ENCODE data around the gene ADCY3. TPM values are rescaled to one million over a fixed set of nuclear protein-coding genes. Genes with fewer than 3 reads are reported as not detected.

The ADCY3 gene
- total and polyA plus RNA-seq, 9 of the 15 experiments (the other 6 are each of a cell fraction or from before 2014, with no cell fraction given), result 1.5 to 54.8 (median 26.3) TPM

DNA sequence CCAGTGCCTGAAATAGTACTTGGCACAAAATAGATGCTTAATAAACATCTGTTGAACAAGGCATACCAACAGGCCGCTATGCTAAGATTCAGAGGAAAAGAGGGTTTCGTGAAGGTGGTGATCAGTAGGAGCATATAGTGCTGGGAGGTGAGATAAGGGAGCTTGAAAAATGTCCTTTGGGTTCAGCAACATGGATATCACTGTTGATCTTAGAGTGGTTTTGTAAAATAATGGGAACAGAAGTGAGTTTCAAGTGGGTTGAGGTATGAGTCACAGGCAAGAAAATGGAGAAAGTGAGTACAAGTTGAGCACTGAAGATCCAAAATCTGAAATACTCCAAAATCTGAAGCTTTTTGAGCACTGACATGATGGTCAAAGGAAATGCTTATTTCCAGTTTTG lies 122.4 kb downstream of the ADCY3 start (continued):
- TF ChIP-seq YY1 (IDR thresholded peaks at IDR 0.05; ENCODE audit: borderline replicate concordance in 1 of 3, control insufficient read depth in 1 of 3, extremely low read depth in 1 of 3, insufficient read depth in 3 of 3, insufficient read length in 1 of 3, insufficient replicate concordance in 2 of 3, low read depth in 1 of 3, low read length in 2 of 3), result no peak
- no peak for TF ChIP-seq ZBTB8A (IDR thresholded peaks at IDR 0.05; ENCODE audit: partially characterized antibody)
- TF ChIP-seq, protein P1, sequence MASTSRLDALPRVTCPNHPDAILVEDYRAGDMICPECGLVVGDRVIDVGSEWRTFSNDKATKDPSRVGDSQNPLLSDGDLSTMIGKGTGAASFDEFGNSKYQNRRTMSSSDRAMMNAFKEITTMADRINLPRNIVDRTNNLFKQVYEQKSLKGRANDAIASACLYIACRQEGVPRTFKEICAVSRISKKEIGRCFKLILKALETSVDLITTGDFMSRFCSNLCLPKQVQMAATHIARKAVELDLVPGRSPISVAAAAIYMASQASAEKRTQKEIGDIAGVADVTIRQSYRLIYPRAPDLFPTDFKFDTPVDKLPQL (IDR thresholded peaks at IDR 0.05; ENCODE audit: extremely low read depth, insufficient read length), result no peak
- TF ChIP-seq, protein P2, sequence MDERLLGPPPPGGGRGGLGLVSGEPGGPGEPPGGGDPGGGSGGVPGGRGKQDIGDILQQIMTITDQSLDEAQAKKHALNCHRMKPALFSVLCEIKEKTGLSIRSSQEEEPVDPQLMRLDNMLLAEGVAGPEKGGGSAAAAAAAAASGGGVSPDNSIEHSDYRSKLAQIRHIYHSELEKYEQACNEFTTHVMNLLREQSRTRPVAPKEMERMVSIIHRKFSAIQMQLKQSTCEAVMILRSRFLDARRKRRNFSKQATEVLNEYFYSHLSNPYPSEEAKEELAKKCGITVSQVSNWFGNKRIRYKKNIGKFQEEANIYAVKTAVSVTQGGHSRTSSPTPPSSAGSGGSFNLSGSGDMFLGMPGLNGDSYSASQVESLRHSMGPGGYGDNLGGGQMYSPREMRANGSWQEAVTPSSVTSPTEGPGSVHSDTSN (CRISPR knock-in tag; IDR thresholded peaks at IDR 0.05; ENCODE audit: low read depth), result no peak
- TF ChIP-seq, protein P2 (tag; conservative IDR thresholded peaks at IDR 0.05; ENCODE audit: low read depth), result no peak
- TF ChIP-seq ZFP36 (IDR thresholded peaks at IDR 0.05; ENCODE audit: low read depth, low read length, partially characterized antibody), result no peak
- TF ChIP-seq SRSF3 (IDR thresholded peaks at IDR 0.05; ENCODE audit: insufficient read depth, low read length), result no peak
- no peak for TF ChIP-seq YBX1 (IDR thresholded peaks at IDR 0.05)
- TF ChIP-seq, protein P3, sequence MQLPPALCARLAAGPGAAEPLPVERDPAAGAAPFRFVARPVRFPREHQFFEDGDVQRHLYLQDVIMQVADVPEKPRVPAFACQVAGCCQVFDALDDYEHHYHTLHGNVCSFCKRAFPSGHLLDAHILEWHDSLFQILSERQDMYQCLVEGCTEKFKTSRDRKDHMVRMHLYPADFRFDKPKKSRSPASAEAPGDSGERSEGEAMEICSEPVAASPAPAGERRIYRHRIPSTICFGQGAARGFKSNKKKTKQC (CRISPR knock-in tag; IDR thresholded peaks at IDR 0.05), result no peak
- TF ChIP-seq EP300 (IDR thresholded peaks at IDR 0.05; ENCODE audit: low read length), result peak; percentile 33; the same call in 1 of the 2 replicates
- peak; percentile 71 for TF ChIP-seq CBFA2T2 (conservative IDR thresholded peaks at IDR 0.05)
- TF ChIP-seq TAL1 (IDR thresholded peaks at IDR 0.05), result peak; percentile 57
- TF ChIP-seq, protein P4, sequence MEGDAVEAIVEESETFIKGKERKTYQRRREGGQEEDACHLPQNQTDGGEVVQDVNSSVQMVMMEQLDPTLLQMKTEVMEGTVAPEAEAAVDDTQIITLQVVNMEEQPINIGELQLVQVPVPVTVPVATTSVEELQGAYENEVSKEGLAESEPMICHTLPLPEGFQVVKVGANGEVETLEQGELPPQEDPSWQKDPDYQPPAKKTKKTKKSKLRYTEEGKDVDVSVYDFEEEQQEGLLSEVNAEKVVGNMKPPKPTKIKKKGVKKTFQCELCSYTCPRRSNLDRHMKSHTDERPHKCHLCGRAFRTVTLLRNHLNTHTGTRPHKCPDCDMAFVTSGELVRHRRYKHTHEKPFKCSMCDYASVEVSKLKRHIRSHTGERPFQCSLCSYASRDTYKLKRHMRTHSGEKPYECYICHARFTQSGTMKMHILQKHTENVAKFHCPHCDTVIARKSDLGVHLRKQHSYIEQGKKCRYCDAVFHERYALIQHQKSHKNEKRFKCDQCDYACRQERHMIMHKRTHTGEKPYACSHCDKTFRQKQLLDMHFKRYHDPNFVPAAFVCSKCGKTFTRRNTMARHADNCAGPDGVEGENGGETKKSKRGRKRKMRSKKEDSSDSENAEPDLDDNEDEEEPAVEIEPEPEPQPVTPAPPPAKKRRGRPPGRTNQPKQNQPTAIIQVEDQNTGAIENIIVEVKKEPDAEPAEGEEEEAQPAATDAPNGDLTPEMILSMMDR (IDR thresholded peaks at IDR 0.05 in 2 of 3, conservative IDR thresholded peaks at IDR 0.05 in 1 of 3; ENCODE audit: insufficient read depth in 2 of 3, low read depth in 1 of 3, low read length in 3 of 3), result no peak
- no peak for TF ChIP-seq RB1 (IDR thresholded peaks at IDR 0.05; ENCODE audit: low read depth)
- no peak for TF ChIP-seq ZNF785 (CRISPR knock-in tag; IDR thresholded peaks at IDR 0.05)
- peak; percentile 68 for TF ChIP-seq SMARCA4 (IDR thresholded peaks at IDR 0.05)
- TF ChIP-seq, protein P5, sequence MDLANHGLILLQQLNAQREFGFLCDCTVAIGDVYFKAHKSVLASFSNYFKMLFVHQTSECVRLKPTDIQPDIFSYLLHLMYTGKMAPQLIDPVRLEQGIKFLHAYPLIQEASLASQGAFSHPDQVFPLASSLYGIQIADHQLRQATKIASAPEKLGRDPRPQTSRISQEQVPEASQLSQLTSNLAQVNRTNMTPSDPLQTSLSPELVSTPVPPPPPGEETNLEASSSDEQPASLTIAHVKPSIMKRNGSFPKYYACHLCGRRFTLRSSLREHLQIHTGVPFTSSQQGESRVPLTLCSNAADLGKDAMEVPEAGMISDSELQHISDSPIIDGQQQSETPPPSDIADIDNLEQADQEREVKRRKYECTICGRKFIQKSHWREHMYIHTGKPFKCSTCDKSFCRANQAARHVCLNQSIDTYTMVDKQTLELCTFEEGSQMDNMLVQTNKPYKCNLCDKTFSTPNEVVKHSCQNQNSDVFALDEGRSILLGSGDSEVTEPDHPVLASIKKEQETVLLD (IDR thresholded peaks at IDR 0.05), result no peak
- TF ChIP-seq, protein P6, sequence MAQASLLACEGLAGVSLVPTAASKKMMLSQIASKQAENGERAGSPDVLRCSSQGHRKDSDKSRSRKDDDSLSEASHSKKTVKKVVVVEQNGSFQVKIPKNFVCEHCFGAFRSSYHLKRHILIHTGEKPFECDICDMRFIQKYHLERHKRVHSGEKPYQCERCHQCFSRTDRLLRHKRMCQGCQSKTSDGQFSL (CRISPR knock-in tag; IDR thresholded peaks at IDR 0.05), result no peak
- TF ChIP-seq, protein P6 (tag; IDR thresholded peaks at IDR 0.05), result no peak
